Fibroblast of lung (primary cell): ENCODE measurements around the gene ACAN. TPM values are rescaled to one million over a fixed set of nuclear protein-coding genes. Genes with fewer than 3 reads are reported as not detected.
A peak's percentile ranks its signal among the peaks of the same experiment; 100 is the strongest.

Experiments used
- DNase-seq, 2 donors: peaks; one replicate each; pipeline versions ENCODE4 v3.0.0 to v3.0.0-alpha.2; 2010; ENCODE audit warnings: low read depth in 2 of 2
- H2AFZ ChIP-seq: 2 replicates; pipeline ENCODE4 v1.5.1; 2012; ENCODE audit warnings: low read length, control low read depth, inconsistent platforms
- H3K27ac ChIP-seq: 2 replicates; pipeline ENCODE4 v1.5.1; 2011; ENCODE audit warnings: low read length, control low read depth; ENCODE audit not compliant: insufficient read depth
- H3K27me3 ChIP-seq: 2 replicates; pipeline ENCODE4 v1.5.1; 2011; ENCODE audit warnings: mild to moderate bottlenecking, low read length; ENCODE audit not compliant: control insufficient read depth, insufficient read depth
- H3K36me3 ChIP-seq: 2 replicates; pipeline ENCODE4 v1.5.1; 2011; ENCODE audit warnings: low read length; ENCODE audit not compliant: control insufficient read depth, insufficient read depth
- H3K4me1 ChIP-seq: 2 replicates; pipeline ENCODE4 v1.5.1; 2011; ENCODE audit warnings: low read length; ENCODE audit not compliant: control insufficient read depth, insufficient read depth; ENCODE audit errors: extremely low read depth
- H3K4me2 ChIP-seq: 2 replicates; pipeline ENCODE4 v1.5.1; 2011; ENCODE audit warnings: low read length, control low read depth; ENCODE audit not compliant: insufficient read depth; ENCODE audit errors: extremely low read depth
- H3K4me3 ChIP-seq, 4 experiments: fragments of 200-600 bp in 1 of 4; sonication (generic) in 1 of 4; replicated peaks in 1 of 4; 2 replicates each; pipeline ENCODE4 v1.5.1; 2011 to 2016; ENCODE audit warnings: low read length in 4 of 4, low read depth in 3 of 4, mild to moderate bottlenecking in 3 of 4, control low read depth in 2 of 4, inconsistent platforms in 1 of 4, mixed read lengths in 1 of 4; ENCODE audit not compliant: insufficient read depth in 1 of 4; ENCODE audit errors: control extremely low read depth in 1 of 4
- H3K79me2 ChIP-seq: 2 replicates; pipeline ENCODE4 v1.5.1; 2012; ENCODE audit warnings: mild to moderate bottlenecking, low read length, inconsistent platforms; ENCODE audit not compliant: control insufficient read depth, insufficient read depth
- H3K9ac ChIP-seq: 2 replicates; pipeline ENCODE4 v1.5.1; 2011; ENCODE audit warnings: mild to moderate bottlenecking, low read length, control low read depth; ENCODE audit not compliant: insufficient read depth
- H3K9me3 ChIP-seq: 2 replicates; pipeline ENCODE4 v1.5.1; 2012; ENCODE audit warnings: low read depth, low read length; ENCODE audit not compliant: control insufficient read depth, insufficient read depth
- H4K20me1 ChIP-seq: 2 replicates; pipeline ENCODE4 v1.5.1; 2011; ENCODE audit warnings: low read length; ENCODE audit not compliant: control insufficient read depth, insufficient read depth; ENCODE audit errors: extremely low read depth
- CTCF ChIP-seq, 2 donors: IDR thresholded peaks in 1 of 2; conservative IDR thresholded peaks in 1 of 2; 1 replicate in 1 of 2; 2 replicates in 1 of 2; pipeline ENCODE4 v1.5.1; 2011 to 2012; ENCODE audit warnings: low read length in 2 of 2, control low read depth in 1 of 2, inconsistent platforms in 1 of 2, low read depth in 1 of 2, mild to moderate bottlenecking in 1 of 2
- EZH2 ChIP-seq: IDR thresholded peaks from 2 replicates; pipeline ENCODE4 v1.5.1; 2012; ENCODE audit warnings: low read length, control low read depth, mild to moderate bottlenecking; ENCODE audit errors: missing control alignments
- polyA minus RNA-seq: library from RNA; depleted of rRNA, polyadenylated mRNA; stranded (reverse); fragments of >200 nt; gene quantifications from 2 replicates; pipeline ENCODE4 v1.2.3, GENCODE V29; 2011; ENCODE audit warnings: low replicate concordance
- polyA plus RNA-seq, 2 donors: library from polyadenylated mRNA; depleted of rRNA in 1 of 2; stranded (reverse) in 1 of 2; unstranded in 1 of 2; fragments of >200 nt; gene quantifications; 2 replicates each; pipeline ENCODE4 v1.2.1, GENCODE V29; 2011 to 2012; ENCODE audit warnings: missing spikeins in 1 of 2
- total RNA-seq: library from RNA; depleted of rRNA; stranded (reverse); fragments of >200 nt; gene quantifications from 2 replicates; pipeline ENCODE4 v1.2.1, GENCODE V29; 2014

ACAN gene
- total RNA-seq, result under 0.01 TPM in 2 replicates
- 1.6 and 3.0 TPM in 2 replicates for polyA plus RNA-seq
- polyA plus RNA-seq (2012), result 3.1 and 10.5 TPM in 2 replicates
- 2.2 and 11.6 TPM in 2 replicates for polyA minus RNA-seq

DNA sequence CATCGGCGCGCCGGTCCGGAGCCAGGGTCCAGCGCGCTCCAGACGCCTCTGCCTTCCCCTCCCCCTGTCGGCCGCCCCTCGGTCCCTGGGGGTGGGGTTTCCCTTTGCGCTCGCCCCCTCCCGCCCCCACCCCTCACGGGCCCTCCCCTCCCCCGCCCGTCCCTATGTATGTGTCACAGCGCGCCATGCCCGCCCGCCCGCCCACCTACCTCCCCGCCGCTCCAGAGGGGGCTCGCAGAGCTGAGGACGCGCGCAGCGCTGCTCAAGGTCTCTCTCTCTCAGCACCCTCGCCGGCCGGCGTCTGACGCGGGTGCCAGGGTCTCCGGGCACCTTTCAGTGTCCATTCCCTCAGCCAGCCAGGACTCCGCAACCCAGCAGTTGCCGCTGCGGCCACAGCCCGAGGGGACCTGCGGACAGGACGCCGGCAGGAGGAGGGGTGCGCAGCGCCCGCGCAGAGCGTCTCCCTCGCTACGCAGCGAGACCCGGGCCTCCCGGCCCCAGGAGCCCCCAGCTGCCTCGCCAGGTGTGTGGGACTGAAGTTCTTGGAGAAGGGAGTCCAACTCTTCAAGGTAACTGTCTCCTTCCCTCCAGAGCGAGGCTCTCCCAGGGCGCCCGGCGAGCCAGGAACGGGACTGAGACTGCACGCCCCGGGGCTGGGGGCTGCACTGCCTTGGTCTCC, at the start of gene ACAN:
Gene ACAN (plus strand): TSS at position 196 of the 679 bp plus-strand sequence. CDS start 32,771 bp downstream, outside the sequence.
- Histone ChIP-seq H4K20me1 (no peaks in the 10 kb centered on the region), H3K27ac (no peak within 1 kb of the TSS), H3K4me2 (no peak within 1 kb of the TSS), H3K4me3 (peak within 1 kb of the TSS in 1 of 4 experiments; percentile 32), H3K9ac (no peak within 1 kb of the TSS), H2AFZ (no peak within 1 kb of the TSS), H3K36me3 (no peaks in the 10 kb centered on the region), H3K9me3 (no peaks in the 10 kb centered on the region), H3K79me2 (no peaks in the 10 kb centered on the region), H3K27me3 (peaks cover 41% of the 10 kb centered on the region), H3K4me1 (no peaks in the 10 kb centered on the region)
- TF ChIP-seq CTCF (conservative IDR thresholded peaks at IDR 0.05 in 1 of 2, IDR thresholded peaks at IDR 0.05 in 1 of 2; ENCODE audit: low read depth in 1 of 2, low read length in 2 of 2) (no peak), EZH2 (no peak)
- no peak for DNase-seq

DNA sequence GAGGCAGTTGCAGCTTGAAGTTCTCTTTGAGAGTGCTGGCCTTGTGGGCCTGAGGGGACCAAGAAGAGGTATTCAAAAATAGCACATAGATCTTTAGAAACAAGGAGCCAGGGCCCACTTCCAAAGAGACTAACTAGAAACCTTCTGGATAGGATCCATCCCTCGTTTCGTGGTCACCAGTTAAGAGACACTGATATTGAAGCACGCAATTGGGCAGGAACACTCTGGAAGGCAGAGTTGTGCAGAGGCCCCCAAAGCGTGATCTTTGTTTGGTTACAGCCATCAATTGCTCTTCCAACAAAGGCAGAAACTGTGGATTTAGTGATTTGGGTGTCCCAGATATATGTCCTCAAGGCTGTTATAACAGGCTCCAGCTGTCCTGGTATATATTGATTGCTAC, 46.7 kb upstream of the ACAN start:
- Histone ChIP-seq H3K4me3 (no peak overlapping the region), H3K4me1 (no peaks in the 10 kb centered on the region), H4K20me1 (no peaks in the 10 kb centered on the region), H3K9ac (no peak overlapping the region), H3K9me3 (no peaks in the 10 kb centered on the region), H2AFZ (no peak overlapping the region), H3K79me2 (no peaks in the 10 kb centered on the region), H3K4me2 (no peak overlapping the region), H3K36me3 (no peaks in the 10 kb centered on the region), H3K27me3 (peaks cover 2% of the 10 kb centered on the region), H3K27ac (no peak overlapping the region)
- TF ChIP-seq EZH2 (no peak), CTCF (conservative IDR thresholded peaks at IDR 0.05 in 1 of 2, IDR thresholded peaks at IDR 0.05 in 1 of 2; ENCODE audit: low read depth in 1 of 2, low read length in 2 of 2) (no peak)
- no peak for DNase-seq

DNA sequence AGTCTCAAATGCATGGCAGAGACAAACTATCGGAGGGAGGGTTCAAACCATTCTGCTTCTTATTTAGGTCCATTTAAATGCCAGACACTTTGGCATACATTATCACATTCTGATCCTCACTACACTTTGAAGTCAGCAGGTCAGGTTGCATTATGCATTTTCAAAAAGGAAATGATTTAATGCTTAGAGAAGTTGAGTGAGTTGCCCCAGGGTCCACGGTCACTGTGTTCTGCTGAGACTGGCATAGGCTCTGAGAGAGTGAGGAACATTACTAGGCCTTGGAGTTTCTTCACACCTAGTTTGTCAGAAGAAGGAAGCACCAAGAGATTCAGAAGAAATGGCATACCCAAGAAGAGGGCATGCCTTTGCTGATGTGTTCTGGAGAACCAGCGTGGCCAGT, 46.3 kb upstream of the ACAN start:
- Histone ChIP-seq H3K27me3 (no peaks in the 10 kb centered on the region), H3K9ac (no peak overlapping the region), H3K4me3 (no peak overlapping the region), H3K79me2 (no peaks in the 10 kb centered on the region), H3K36me3 (no peaks in the 10 kb centered on the region), H4K20me1 (no peaks in the 10 kb centered on the region), H3K4me2 (no peak overlapping the region), H3K27ac (no peak overlapping the region), H2AFZ (no peak overlapping the region), H3K4me1 (no peaks in the 10 kb centered on the region), H3K9me3 (no peaks in the 10 kb centered on the region)
- TF ChIP-seq CTCF (conservative IDR thresholded peaks at IDR 0.05 in 1 of 2, IDR thresholded peaks at IDR 0.05 in 1 of 2; ENCODE audit: low read depth in 1 of 2, low read length in 2 of 2) (no peak), EZH2 (no peak)
- DNase-seq, result no peak
